OCI-M2 (cell line): ENCODE results near the gene CAB39.

Experiments used
- DNase-seq: peaks from one replicate; lab custom pipeline; 2025; ENCODE audit not compliant: unreplicated experiment; lab: John Stamatoyannopoulos, UW

CAB39 gene

GRCh38 chr2:230849633-230850357 is 137.2 kb downstream of the CAB39 start:
- no peak for DNase-seq

GRCh38 chr2:230850358-230850658 is 137.7 kb downstream of the CAB39 start:
- no peak for DNase-seq

- DNase-seq, result no peak
Measured at GRCh38 chr2:230852113-230852512, 139.5 kb downstream of the CAB39 start.

- DNase-seq, result no peak
Measured at GRCh38 chr2:230861552-230862255, 149.1 kb downstream of the CAB39 start.

- no peak for DNase-seq
Measured at GRCh38 chr2:230862292-230862691, 149.7 kb downstream of the CAB39 start.

- DNase-seq, result no peak
Measured at GRCh38 chr2:230863031-230863430, 150.4 kb downstream of the CAB39 start.

GRCh38 chr2:230863442-230864121 is 150.9 kb downstream of the CAB39 start:
- DNase-seq, result no peak

GRCh38 chr2:230864122-230864604 is 151.5 kb downstream of the CAB39 start:
- DNase-seq, result no peak

GRCh38 chr2:230864605-230865306 is 152.1 kb downstream of the CAB39 start, which contains the start of gene ITM2C:
ITM2C (plus strand) TSS chr2:230864942; CDS start chr2:230865026, 84 bp downstream.
- DNase-seq, result no peak

GRCh38 chr2:230865307-230865765 is 152.7 kb downstream of the CAB39 start:
- no peak for DNase-seq

- no peak for DNase-seq
Measured at GRCh38 chr2:230865766-230866755, 153.4 kb downstream of the CAB39 start.

GRCh38 chr2:230866756-230867523 is 154.3 kb downstream of the CAB39 start:
- no peak for DNase-seq

- no peak for DNase-seq
Measured at GRCh38 chr2:230868161-230868946, 155.7 kb downstream of the CAB39 start.

GRCh38 chr2:230868947-230869913 is 156.6 kb downstream of the CAB39 start:
- no peak for DNase-seq

- DNase-seq, result no peak
Measured at GRCh38 chr2:230869914-230870543, 157.4 kb downstream of the CAB39 start.
